Measurements from ENCODE around the gene ALKAL2.

The ALKAL2 gene

DNA sequence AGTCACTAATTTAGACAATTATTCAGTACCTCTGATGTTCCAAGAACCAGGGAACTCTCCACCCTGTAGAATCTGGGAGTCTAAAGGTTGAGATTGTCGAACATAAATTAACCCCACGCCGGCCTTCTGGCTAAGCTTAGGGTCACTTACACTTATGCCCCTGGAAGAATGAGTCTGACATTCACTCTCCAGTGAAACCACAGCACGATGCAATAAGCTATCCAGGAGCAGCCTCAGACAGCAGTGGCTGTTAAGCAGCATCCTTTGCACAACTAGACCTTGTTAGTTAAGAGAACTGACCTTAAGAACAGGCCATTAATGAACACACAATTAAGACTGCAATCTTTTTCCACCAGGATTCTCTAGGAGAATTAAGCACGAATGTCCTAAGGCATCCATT, 49.0 kb downstream of the ALKAL2 start:
- in situ Hi-C loops (cut with HindIII; ENCODE audit: low sequenced_read_pairs), result no loop called here
- no peak for DNase-seq (ENCODE audit: low read depth, low spot score)
- no peak overlapping the region for H3K4me3 ChIP-seq (ENCODE audit: low read depth, low read length)
- TF ChIP-seq, protein P1, sequence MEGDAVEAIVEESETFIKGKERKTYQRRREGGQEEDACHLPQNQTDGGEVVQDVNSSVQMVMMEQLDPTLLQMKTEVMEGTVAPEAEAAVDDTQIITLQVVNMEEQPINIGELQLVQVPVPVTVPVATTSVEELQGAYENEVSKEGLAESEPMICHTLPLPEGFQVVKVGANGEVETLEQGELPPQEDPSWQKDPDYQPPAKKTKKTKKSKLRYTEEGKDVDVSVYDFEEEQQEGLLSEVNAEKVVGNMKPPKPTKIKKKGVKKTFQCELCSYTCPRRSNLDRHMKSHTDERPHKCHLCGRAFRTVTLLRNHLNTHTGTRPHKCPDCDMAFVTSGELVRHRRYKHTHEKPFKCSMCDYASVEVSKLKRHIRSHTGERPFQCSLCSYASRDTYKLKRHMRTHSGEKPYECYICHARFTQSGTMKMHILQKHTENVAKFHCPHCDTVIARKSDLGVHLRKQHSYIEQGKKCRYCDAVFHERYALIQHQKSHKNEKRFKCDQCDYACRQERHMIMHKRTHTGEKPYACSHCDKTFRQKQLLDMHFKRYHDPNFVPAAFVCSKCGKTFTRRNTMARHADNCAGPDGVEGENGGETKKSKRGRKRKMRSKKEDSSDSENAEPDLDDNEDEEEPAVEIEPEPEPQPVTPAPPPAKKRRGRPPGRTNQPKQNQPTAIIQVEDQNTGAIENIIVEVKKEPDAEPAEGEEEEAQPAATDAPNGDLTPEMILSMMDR (IDR thresholded peaks at IDR 0.05; ENCODE audit: low read depth, low read length), result no peak

- in situ Hi-C loops (cut with HindIII; ENCODE audit: low sequenced_read_pairs), result no loop called here
- no peak overlapping the region for H3K4me3 ChIP-seq (ENCODE audit: low read depth, low read length)
- DNase-seq (ENCODE audit: low read depth, low spot score), result no peak
- TF ChIP-seq, protein P1 (IDR thresholded peaks at IDR 0.05; ENCODE audit: low read depth, low read length), result no peak
Measured at GRCh38 chr2:238431-238830, 49.5 kb downstream of the ALKAL2 start.

- DNase-seq (ENCODE audit: low read depth, low spot score), result no peak
- in situ Hi-C loops (cut with HindIII; ENCODE audit: low sequenced_read_pairs), result no loop called here
- H3K4me3 ChIP-seq (ENCODE audit: low read depth, low read length), result no peak overlapping the region
- TF ChIP-seq, protein P1 (IDR thresholded peaks at IDR 0.05; ENCODE audit: low read depth, low read length), result no peak
Measured at GRCh38 chr2:237878-238277, 50.0 kb downstream of the ALKAL2 start.

GRCh38 chr2:236993-237539, 50.8 kb downstream of the ALKAL2 start:
- no peak overlapping the region for H3K4me3 ChIP-seq (ENCODE audit: low read depth, low read length)
- DNase-seq (ENCODE audit: low read depth, low spot score), result no peak
- TF ChIP-seq, protein P1 (IDR thresholded peaks at IDR 0.05; ENCODE audit: low read depth, low read length), result no peak
- in situ Hi-C loops (cut with HindIII; ENCODE audit: low sequenced_read_pairs), result no loop called here

DNA sequence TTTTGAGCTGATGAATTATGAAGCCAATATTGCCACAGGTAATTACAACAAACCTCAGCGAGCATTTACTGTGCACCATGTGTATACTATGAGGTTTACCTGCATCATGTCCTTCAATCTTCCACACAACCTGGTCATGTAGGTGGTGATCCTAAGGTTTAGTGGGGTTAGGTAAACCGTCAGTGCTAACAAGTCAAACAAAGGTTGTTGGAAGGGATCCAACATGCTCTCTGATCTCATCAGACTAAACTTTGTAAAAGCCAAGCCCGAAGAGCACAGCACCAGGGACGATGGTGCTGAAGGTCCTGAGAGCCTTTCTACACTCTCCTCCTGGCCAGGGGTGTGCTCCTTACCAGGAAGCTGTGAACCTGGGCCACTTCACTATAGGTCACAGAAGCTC, 53.5 kb downstream of the ALKAL2 start:
- TF ChIP-seq, protein P1 (IDR thresholded peaks at IDR 0.05; ENCODE audit: low read depth, low read length), result no peak
- DNase-seq (ENCODE audit: low read depth, low spot score), result no peak
- in situ Hi-C loops (cut with HindIII; ENCODE audit: low sequenced_read_pairs), result no loop called here
- no peak overlapping the region for H3K4me3 ChIP-seq (ENCODE audit: low read depth, low read length)

DNA sequence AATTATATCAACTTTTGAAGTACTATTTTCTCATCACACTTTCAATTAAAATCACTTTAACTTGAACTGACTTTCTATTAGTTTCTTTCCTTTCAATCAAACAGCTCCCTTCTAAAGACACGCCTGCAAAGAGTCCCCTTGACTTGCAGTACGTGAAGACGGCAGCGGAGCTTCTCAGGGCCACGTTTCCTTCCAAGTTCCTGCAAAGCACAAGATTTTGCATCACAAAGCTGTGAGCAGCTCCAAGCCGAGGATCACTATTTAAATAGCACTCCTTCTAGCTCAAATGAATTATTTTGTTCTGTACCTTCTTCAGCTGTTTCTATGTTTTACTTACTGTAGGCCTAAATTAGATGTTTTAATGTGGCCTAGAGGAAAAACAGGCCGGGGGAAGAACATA, 54.9 kb downstream of the ALKAL2 start:
- TF ChIP-seq, protein P1 (IDR thresholded peaks at IDR 0.05; ENCODE audit: low read depth, low read length), result no peak
- H3K4me3 ChIP-seq (ENCODE audit: low read depth, low read length), result no peak overlapping the region
- DNase-seq (ENCODE audit: low read depth, low spot score), result no peak
- in situ Hi-C loops (cut with HindIII; ENCODE audit: low sequenced_read_pairs), result no loop called here
